Psoas muscle (tissue), 8 donors: ENCODE results near the gene PGAP2. TPM values are rescaled to one million over a fixed set of nuclear protein-coding genes. Genes with fewer than 3 reads are reported as not detected.

Experiments
- ATAC-seq, 4 donors: fragments of 200-7000 bp; cut with Tn5 transposase; one replicate each; pipeline ENCODE4 v1.9.1; 2020; ENCODE audit warnings: moderate library complexity in 3 of 4, mild to moderate bottlenecking in 2 of 4
- DNase-seq, 2 donors: peaks; one replicate each; pipeline ENCODE4 v3.0.0-alpha.2; 2020
- H3K27ac ChIP-seq: fragments of 200-600 bp; one replicate; pipeline ENCODE4 v1.8.0; 2022
- H3K27me3 ChIP-seq, 3 donors: fragments of 200-600 bp in 1 of 3; one replicate each; pipeline versions ENCODE4 v1.6.1 to v1.8.0; 2013 to 2022; ENCODE audit warnings: low read length in 2 of 3, mild to moderate bottlenecking in 2 of 3, moderate library complexity in 1 of 3; ENCODE audit not compliant: insufficient read depth in 3 of 3
- H3K36me3 ChIP-seq, 2 donors: fragments of 200-600 bp in 1 of 2; one replicate each; pipeline versions ENCODE4 v1.6.1 to v1.8.0; 2013 to 2022; ENCODE audit warnings: low read depth in 1 of 2, mild to moderate bottlenecking in 1 of 2, moderate library complexity in 1 of 2; ENCODE audit not compliant: insufficient read depth in 1 of 2
- H3K4me1 ChIP-seq: fragments of 200-600 bp; one replicate; pipeline ENCODE4 v1.8.0; 2022
- H3K4me3 ChIP-seq: fragments of 200-600 bp; one replicate; pipeline ENCODE4 v1.8.0; 2022; ENCODE audit warnings: mild to moderate bottlenecking
- H3K9me3 ChIP-seq: fragments of 200-600 bp; one replicate; pipeline ENCODE4 v1.8.0; 2022
- WGBS, 3 donors: extraction: QIAGEN DNeasy Blood & Tissue Kit; methylation state at CpG; one replicate each; pipeline versions ENCODE4 v1.1.6 to v1.1.7; 2013; 5-methylcytosine and 5-hydroxymethylcytosine counted together
- intact Hi-C, 2 donors: fragments of 100-400 bp; cut with DNase I; formaldehyde crosslinking; loops; one replicate each; pipeline versions ENCODE4 v1.11.0 to v1.14.2; 2022
- polyA plus RNA-seq, 3 donors: library from polyadenylated mRNA; stranded (reverse); fragments of 200-250 nt; gene quantifications; one replicate each; pipeline ENCODE4 v1.2.3, GENCODE V29; 2013
- total RNA-seq, 4 donors: library from RNA; stranded (reverse); fragmentation: NEBNext Ultra II Directional in 2 of 4; extraction: Animal tissue kit (Norgen Biotek cat#: 25700) in 2 of 4; gene quantifications; one replicate each; pipeline versions ENCODE4 v1.2.1 to v1.2.4, GENCODE V29; 2021 to 2023
- TF ChIP-seq, protein P1 (sequence below): fragments of 200-600 bp; IDR thresholded peaks from one replicate; pipeline ENCODE4 v1.8.0; 2022; ENCODE audit warnings: antibody characterized with exemption
- donor health status: healthy with polysubstance abuse.
- donor health status: DM: no; HTN: no; CAD: no; lungs with moderate emphysema.
- donor health status: Bipolar disorder and iron deficiency.
- donor health status: healthy.
- donor health status: DM: yes; HTN: yes; CAD: no.
- donor health status: DM: no; HTN: no; CAD: no.
- donor health status: DM: no; HTN: no; CAD: no.
- donor health status: DM: yes; HTN: yes; CAD: no.

The PGAP2 gene
- total and polyA plus RNA-seq, 7 donors, result 4.5 to 14.5 (median 6.0) TPM

DNA sequence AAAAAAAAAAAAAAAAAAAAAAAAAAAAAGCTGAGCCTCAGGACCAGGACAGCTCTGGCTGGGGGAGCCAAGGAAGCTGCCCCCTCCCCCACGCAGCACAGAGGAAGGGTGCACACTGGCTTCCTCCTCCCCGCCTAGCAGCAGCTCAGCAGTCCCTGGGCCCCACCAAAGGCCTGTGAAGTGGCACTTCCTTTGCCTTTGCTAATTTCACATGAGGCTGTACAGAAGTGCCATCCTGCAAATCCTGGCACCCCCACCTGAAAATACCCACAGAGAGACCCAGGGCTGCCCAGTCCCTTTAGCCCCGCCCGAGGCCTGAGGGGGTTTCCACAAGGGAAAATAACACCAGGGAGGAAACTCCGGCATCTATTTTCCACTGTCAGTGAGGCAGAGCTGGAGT, 28.5 kb downstream of the PGAP2 start:
- 70 to 87% (median 82%) methylated on average over 5 of the region's 5 CpGs for WGBS, 3 donors
- Histone ChIP-seq H3K36me3 (peaks cover 0 to 6% of the 10 kb centered on the region in 2 donors), H3K27me3 (no peaks in the 10 kb centered on the region), H3K4me1 (peaks cover 36% of the 10 kb centered on the region), H3K4me3 (peak overlapping the region; percentile 2), H3K9me3 (no peaks in the 10 kb centered on the region), H3K27ac (no peak overlapping the region)
- ATAC-seq (no peak), DNase-seq (peak in 1 of 2 donors; percentile 46)
- TF ChIP-seq, protein P1, sequence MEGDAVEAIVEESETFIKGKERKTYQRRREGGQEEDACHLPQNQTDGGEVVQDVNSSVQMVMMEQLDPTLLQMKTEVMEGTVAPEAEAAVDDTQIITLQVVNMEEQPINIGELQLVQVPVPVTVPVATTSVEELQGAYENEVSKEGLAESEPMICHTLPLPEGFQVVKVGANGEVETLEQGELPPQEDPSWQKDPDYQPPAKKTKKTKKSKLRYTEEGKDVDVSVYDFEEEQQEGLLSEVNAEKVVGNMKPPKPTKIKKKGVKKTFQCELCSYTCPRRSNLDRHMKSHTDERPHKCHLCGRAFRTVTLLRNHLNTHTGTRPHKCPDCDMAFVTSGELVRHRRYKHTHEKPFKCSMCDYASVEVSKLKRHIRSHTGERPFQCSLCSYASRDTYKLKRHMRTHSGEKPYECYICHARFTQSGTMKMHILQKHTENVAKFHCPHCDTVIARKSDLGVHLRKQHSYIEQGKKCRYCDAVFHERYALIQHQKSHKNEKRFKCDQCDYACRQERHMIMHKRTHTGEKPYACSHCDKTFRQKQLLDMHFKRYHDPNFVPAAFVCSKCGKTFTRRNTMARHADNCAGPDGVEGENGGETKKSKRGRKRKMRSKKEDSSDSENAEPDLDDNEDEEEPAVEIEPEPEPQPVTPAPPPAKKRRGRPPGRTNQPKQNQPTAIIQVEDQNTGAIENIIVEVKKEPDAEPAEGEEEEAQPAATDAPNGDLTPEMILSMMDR, result no peak
- intact Hi-C loops, result no loop called here

DNA sequence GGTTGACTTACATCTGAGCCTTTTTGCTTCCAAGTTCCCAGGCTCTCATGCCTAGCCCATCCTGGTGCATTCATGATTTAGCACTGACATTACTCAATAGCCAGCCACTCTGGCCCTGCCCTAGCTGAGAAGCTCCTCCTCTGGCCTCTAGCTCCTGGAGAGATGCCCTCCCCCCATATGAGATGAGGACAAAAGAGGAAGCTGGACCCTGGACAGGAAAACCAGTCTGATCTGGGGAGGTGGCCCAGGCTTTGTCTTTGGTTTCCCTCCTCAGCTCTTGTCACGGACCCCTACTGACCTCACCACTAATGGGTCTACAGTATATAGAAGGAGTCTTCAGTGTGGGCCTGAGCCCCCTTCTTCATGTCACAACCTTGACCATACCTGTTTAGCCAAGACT, 29.4 kb downstream of the PGAP2 start:
- intact Hi-C loops, result loop anchor here in 1 of 2 donors (2.0 kb wide), 1 partner anchor 27 kb away; no protein-coding TSS in a partner anchor
- Histone ChIP-seq H3K4me1 (peaks cover 30% of the 10 kb centered on the region), H3K4me3 (peak overlapping the region; percentile 92), H3K9me3 (no peaks in the 10 kb centered on the region), H3K36me3 (peaks cover 0 to 6% of the 10 kb centered on the region in 2 donors), H3K27ac (peak overlapping the region; percentile 41), H3K27me3 (no peaks in the 10 kb centered on the region)
- TF ChIP-seq, protein P1, result no peak
- peak in 1 of 2 donors; percentile 68 for DNase-seq
- no peak for ATAC-seq
- 59 to 93% (median 88%) methylated on average over 1 of the region's 1 CpG for WGBS, 3 donors

DNA sequence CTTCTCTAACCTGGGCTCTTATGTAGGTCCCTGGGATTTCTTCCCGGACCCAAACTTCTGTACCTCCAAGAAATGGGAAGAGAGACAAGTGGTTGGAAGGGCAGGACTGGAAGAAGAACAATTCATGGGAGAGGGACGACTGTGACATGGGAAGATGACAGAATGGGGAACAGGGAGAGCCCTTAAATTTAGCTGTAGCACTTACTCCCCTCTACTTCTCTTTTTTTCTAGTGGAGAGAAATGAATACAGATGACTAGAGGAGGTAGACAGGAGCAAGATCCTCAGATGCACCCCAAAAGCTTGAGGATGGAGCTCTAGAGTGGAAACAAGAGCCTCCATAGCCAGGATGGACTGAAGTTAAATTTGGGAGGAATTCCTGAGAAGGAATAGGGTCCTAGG, 30.1 kb downstream of the PGAP2 start:
- H3K4me1 ChIP-seq, result peaks cover 29% of the 10 kb centered on the region
- DNase-seq (no peak), ATAC-seq (no peak)
- peaks cover 0 to 6% of the 10 kb centered on the region in 2 donors for H3K36me3 ChIP-seq
- H3K27me3 ChIP-seq, result no peaks in the 10 kb centered on the region
- 74 to 88% (median 83%) methylated on average over 2 of the region's 2 CpGs for WGBS, 3 donors
- peak overlapping the region; percentile 92 for H3K4me3 ChIP-seq
- H3K27ac ChIP-seq, result peak overlapping the region; percentile 41
- intact Hi-C loops, result loop anchor here in 1 of 2 donors (2.0 kb wide), 1 partner anchor 28 kb away; no protein-coding TSS in a partner anchor
- TF ChIP-seq, protein P1, result no peak
- H3K9me3 ChIP-seq, result no peaks in the 10 kb centered on the region

DNA sequence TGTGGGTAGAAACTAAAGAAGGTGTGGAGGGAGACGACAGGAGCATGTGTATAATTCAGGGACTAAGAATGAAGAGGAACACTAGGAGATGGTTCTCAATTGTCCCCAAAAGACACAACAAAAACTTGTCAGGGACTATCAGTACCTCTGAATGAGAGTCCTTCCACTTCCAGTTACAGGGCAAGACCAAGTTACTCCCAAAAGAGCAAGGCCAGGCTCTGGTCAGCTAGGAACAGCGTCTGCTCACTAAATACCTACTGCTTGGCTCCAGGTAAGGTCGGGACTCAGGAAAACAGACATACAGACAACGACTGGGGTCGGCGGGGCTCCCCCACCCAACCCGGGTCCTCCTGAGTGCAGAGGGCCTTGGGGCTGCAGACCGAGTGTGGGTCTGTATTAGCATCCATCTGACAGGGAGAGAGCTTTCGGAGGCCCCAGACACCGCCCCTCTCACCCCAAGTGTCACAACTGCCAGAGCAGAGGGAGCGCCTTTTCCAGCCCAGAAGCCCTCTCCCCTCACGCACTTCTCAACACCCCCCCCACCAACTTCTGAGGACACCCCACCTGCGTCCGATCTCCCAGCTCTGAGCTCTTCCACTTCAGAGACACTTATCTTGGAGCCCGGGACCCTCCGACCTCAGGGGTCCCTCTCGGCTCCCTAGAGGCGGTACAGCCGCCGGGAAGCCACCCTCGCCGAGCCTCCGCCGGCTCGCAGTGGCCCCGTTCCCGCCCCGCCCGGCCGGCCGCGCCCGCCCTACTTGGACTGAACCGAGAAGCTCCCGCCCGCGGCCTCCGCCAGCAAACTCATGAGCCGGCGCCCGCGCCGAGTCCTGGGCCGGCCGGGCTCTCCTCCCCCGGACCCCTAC, 31.9 kb downstream of the PGAP2 start:
- Histone ChIP-seq H3K4me1 (peaks cover 25% of the 10 kb centered on the region), H3K27me3 (no peaks in the 10 kb centered on the region), H3K27ac (peak overlapping the region; percentile 96), H3K9me3 (no peaks in the 10 kb centered on the region), H3K4me3 (peak overlapping the region; percentile 92), H3K36me3 (no peaks in the 10 kb centered on the region)
- DNase-seq (no peak), ATAC-seq (peak; percentile 43 to 62 (median 58))
- intact Hi-C loops, result loop anchor here in 1 of 2 donors (2.0 kb wide), 1 partner anchor 41 kb away; no protein-coding TSS in a partner anchor
- 2 to 4% (median 3%) methylated on average over 38 to 46 of the region's 46 CpGs for WGBS, 3 donors
- TF ChIP-seq, protein P1, result no peak
